GM19035 (cell line): ENCODE results near the gene FNDC10.

Source experiments
- ATAC-seq: cut with Tn5 transposase; IDR thresholded peaks from one replicate; pipeline ENCODE4 v1.9.1; 2021; ENCODE audit not compliant: unreplicated experiment

Gene FNDC10

DNA sequence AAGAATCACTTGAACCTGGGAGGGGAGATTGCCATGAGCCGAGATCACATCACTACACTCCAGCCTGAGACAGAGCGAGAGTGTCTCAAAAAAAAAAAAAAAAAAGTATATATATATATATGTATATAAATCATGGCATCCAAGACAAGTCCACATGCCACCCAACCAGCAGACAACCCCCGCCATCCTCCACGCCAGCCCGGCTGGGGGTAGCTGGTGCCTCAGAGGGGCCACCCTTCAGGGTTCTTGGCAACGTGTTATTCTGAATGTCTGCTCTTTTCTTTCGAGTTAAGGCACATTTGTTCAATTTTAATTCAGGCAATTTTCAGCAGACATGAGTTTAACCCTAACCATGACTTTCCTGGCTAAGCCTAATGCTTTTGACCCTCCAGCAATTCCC lies 49.8 kb downstream of the FNDC10 start:
- ATAC-seq: no peak

DNA sequence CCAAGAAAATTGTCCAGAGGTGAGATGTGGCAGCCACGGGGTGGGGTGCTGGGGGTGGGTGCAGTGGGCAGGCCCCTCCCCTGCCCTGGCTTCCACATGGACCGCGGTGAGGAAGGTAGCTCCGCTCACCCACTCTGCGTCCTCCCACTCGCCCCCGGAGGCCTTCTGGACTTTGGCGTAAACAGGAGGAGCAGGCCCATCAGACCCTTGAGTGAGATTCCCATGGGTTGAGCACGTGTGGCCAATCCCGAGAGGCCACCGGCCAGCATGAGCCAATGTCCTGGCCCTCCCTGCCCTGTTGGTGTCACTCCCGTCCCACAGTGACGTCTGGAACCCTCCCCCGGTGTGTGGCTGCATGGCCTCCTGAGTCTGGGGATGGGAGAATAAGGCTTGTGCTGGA lies 51.3 kb downstream of the FNDC10 start:
- ATAC-seq: no peak
